ENCODE data around the gene ADPRHL1.
"Not testable (repeated sequence)": the region's sequence is repeated elsewhere in the genome, so short reads cannot be mapped to it uniquely, and the experiment has no call there.

Gene ADPRHL1

GRCh38 chr13:113460064-113460555, 6.8 kb upstream of the ADPRHL1 start:
- Histone ChIP-seq H3K4me3 (no peak overlapping the region), H3K27ac (no peak overlapping the region)

GRCh38 chr13:113458253-113459065, 5.2 kb upstream of the ADPRHL1 start:
- Histone ChIP-seq H3K27ac (no peak overlapping the region), H3K4me3 (no peak overlapping the region)

GRCh38 chr13:113457510-113457909, 4.2 kb upstream of the ADPRHL1 start:
- Histone ChIP-seq H3K4me3 (no peak overlapping the region), H3K27ac (no peak overlapping the region)

- H3K4me3 ChIP-seq: no peak overlapping the region
- H3K27ac ChIP-seq: no peak overlapping the region
Measured at GRCh38 chr13:113456116-113456702, 2.9 kb upstream of the ADPRHL1 start.

GRCh38 chr13:113455384-113455783, 2.1 kb upstream of the ADPRHL1 start:
- no peak overlapping the region for H3K27ac ChIP-seq

GRCh38 chr13:113454936-113455335, 1.6 kb upstream of the ADPRHL1 start:
- Histone ChIP-seq H3K4me3 (no peak overlapping the region), H3K27ac (no peak overlapping the region)

More at GRCh38 chr13:113455384-113455783, 2.1 kb upstream of the ADPRHL1 start:
- H3K4me3 ChIP-seq: no peak overlapping the region

GRCh38 chr13:113452466-113452865, 822 bp downstream of the ADPRHL1 start:
- Histone ChIP-seq H3K27ac (no peak overlapping the region), H3K4me3 (no peak overlapping the region)

- H3K4me3 ChIP-seq: no peak overlapping the region
- no peak overlapping the region for H3K27ac ChIP-seq
Measured at GRCh38 chr13:113451951-113452421, 1.3 kb downstream of the ADPRHL1 start.

- not testable (repeated sequence) for H3K4me3 ChIP-seq, H3K27ac ChIP-seq
Measured at GRCh38 chr13:113450861-113451620, 2.2 kb downstream of the ADPRHL1 start.

- H3K27ac ChIP-seq, H3K4me3 ChIP-seq: not testable (repeated sequence)
Measured at GRCh38 chr13:113450348-113450744, 2.9 kb downstream of the ADPRHL1 start.

- Histone ChIP-seq H3K27ac (peak overlapping the region in 20 of 21 experiments; percentile 10 to 81 (median 64)), H3K4me3 (peak overlapping the region; percentile 16 to 48 (median 37))
Measured at GRCh38 chr13:113449693-113450347, 3.5 kb downstream of the ADPRHL1 start.

- peak overlapping the region; percentile 16 to 48 (median 37) for H3K4me3 ChIP-seq
- H3K27ac ChIP-seq: peak overlapping the region in 20 of 21 experiments; percentile 10 to 81 (median 64)
Measured at GRCh38 chr13:113448885-113449692, 4.2 kb downstream of the ADPRHL1 start.

- peak overlapping the region; percentile 6 to 48 (median 37) for H3K4me3 ChIP-seq
- H3K27ac ChIP-seq: peak overlapping the region in 15 of 21 experiments; percentile 10 to 81 (median 65)
Measured at GRCh38 chr13:113448545-113448884, 4.8 kb downstream of the ADPRHL1 start.

- no peak overlapping the region for H3K27ac ChIP-seq
Measured at GRCh38 chr13:113447596-113447995, 5.7 kb downstream of the ADPRHL1 start.

GRCh38 chr13:113446488-113446854, 6.8 kb downstream of the ADPRHL1 start:
- Histone ChIP-seq H3K27ac (no peak overlapping the region), H3K4me3 (no peak overlapping the region)

More at GRCh38 chr13:113447596-113447995, 5.7 kb downstream of the ADPRHL1 start:
- H3K4me3 ChIP-seq: no peak overlapping the region

- Histone ChIP-seq H3K27ac (peak overlapping the region in 1 of 21 experiments; percentile 23), H3K4me3 (no peak overlapping the region)
Measured at GRCh38 chr13:113445791-113446487, 7.3 kb downstream of the ADPRHL1 start.

GRCh38 chr13:113443991-113444390, 9.3 kb downstream of the ADPRHL1 start:
- Histone ChIP-seq H3K4me3 (no peak overlapping the region), H3K27ac (no peak overlapping the region)

- Histone ChIP-seq H3K27ac (no peak overlapping the region), H3K4me3 (no peak overlapping the region)
Measured at GRCh38 chr13:113442985-113443362, 10.3 kb downstream of the ADPRHL1 start.
